ENCODE data around the gene KIF3B. TPM values are rescaled to one million over a fixed set of nuclear protein-coding genes. Genes with fewer than 3 reads are reported as not detected.
"Not testable (repeated sequence)": the region's sequence is repeated elsewhere in the genome, so short reads cannot be mapped to it uniquely, and the experiment has no call there.

The KIF3B gene
- total and polyA plus RNA-seq, 11 donors, result 3.2 to 25.4 (median 11.4) TPM

DNA sequence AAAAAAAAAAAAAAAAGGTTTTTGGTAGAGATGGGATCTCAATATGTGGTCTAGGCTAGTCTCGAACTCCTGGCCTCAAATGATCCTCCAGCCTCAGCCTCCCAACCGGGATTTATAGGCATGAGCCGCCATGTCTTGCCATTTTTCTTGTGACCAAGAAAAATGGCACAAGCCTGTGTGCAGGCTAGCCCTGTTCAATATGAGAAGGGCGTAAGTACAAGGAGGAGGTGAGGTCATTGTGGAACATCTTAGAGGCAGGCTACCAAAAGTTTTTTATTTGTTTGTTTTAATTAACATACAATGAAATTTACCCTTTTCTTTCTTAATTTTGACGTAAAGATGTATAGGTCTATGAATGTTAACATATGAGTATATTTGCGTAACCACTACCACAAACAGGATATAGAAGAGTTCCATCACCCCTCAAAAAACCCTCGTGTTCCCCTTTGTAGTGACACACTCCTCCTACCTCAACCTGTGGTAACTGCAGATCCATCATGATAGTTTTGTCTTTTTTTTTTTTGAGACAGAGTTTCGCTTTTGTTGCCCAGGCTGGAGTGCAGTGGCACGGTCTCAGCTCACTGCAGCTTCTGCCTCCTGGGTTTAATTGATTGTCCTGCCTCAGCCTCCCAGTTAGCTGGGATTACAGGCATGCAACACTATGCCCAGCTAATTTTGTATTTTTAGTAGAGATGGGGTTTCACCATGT lies 28.3 kb upstream of the KIF3B start:
- ATAC-seq (no peak), DNase-seq (no peak)
- Histone ChIP-seq H3K4me1 (no peaks in the 10 kb centered on the region), H3K9me3 (no peaks in the 10 kb centered on the region), H3K27ac (no peak overlapping the region), H3K36me3 (no peaks in the 10 kb centered on the region), H3K27me3 (no peaks in the 10 kb centered on the region), H3K4me3 (no peak overlapping the region)
- 85 to 90% (median 87%) methylated on average over 9 of the region's 9 CpGs for WGBS, 4 donors
- intact Hi-C loops (cut with DNase I), result no loop called here
- TF ChIP-seq, protein P1, sequence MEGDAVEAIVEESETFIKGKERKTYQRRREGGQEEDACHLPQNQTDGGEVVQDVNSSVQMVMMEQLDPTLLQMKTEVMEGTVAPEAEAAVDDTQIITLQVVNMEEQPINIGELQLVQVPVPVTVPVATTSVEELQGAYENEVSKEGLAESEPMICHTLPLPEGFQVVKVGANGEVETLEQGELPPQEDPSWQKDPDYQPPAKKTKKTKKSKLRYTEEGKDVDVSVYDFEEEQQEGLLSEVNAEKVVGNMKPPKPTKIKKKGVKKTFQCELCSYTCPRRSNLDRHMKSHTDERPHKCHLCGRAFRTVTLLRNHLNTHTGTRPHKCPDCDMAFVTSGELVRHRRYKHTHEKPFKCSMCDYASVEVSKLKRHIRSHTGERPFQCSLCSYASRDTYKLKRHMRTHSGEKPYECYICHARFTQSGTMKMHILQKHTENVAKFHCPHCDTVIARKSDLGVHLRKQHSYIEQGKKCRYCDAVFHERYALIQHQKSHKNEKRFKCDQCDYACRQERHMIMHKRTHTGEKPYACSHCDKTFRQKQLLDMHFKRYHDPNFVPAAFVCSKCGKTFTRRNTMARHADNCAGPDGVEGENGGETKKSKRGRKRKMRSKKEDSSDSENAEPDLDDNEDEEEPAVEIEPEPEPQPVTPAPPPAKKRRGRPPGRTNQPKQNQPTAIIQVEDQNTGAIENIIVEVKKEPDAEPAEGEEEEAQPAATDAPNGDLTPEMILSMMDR (IDR thresholded peaks at IDR 0.05), result no peak
- TF ChIP-seq POLR2A (IDR thresholded peaks at IDR 0.05), result no peak

DNA sequence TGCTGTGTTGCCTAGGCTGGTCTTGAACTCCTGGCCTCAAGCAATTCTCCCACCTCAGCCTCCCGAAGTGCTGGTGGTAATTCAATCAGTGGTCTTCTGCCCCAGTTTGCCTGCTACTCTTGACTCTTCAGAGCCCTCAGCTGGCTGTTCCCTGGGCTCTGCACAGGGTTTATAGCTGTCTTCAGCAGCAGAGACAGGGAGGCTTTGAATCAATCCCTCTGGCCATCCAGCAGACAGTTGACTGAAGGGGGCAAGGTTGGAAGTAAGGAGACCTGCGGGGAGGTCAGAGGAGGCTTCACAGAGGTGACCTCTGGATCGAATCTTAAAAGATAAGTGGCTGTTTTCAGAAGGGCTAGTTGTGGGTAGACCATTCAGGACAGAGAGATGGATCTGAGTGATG lies 26.0 kb upstream of the KIF3B start:
- DNase-seq (no peak), ATAC-seq (no peak)
- no peaks in the 10 kb centered on the region for H3K9me3 ChIP-seq
- no peak overlapping the region for H3K4me3 ChIP-seq
- intact Hi-C loops (cut with DNase I), result no loop called here
- TF ChIP-seq, protein P1 (IDR thresholded peaks at IDR 0.05), result no peak
- no peak for TF ChIP-seq POLR2A (IDR thresholded peaks at IDR 0.05)
- 59 to 79% (median 70%) methylated on average over 3 of the region's 3 CpGs for WGBS, 4 donors
- H3K27me3 ChIP-seq, result no peaks in the 10 kb centered on the region
- no peak overlapping the region for H3K27ac ChIP-seq
- H3K36me3 ChIP-seq, result no peaks in the 10 kb centered on the region
- H3K4me1 ChIP-seq, result no peaks in the 10 kb centered on the region

DNA sequence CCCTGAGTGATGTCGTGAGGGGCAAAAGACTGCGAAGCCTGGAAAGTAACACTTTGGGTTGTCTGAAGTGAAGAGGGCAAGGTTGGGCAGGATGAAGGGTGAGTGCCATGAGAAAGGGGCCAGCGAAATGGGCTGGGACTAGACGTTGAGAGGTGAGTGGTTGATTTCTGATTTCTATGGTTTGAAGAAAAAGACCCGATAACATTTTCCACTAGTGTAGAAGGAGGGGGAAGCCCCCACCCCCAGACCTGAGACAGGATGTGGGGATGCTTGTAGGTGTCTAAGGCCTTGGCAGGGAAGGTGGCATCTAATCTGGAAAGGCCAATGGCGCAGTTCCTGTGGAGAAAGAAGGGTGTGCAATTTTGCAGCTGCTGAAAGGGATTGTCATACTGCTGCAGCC lies 25.3 kb upstream of the KIF3B start:
- Histone ChIP-seq H3K9me3 (no peaks in the 10 kb centered on the region), H3K4me3 (no peak overlapping the region), H3K27ac (no peak overlapping the region), H3K27me3 (no peaks in the 10 kb centered on the region), H3K4me1 (no peaks in the 10 kb centered on the region), H3K36me3 (no peaks in the 10 kb centered on the region)
- DNase-seq (no peak), ATAC-seq (no peak)
- TF ChIP-seq, protein P1 (IDR thresholded peaks at IDR 0.05), result no peak
- TF ChIP-seq POLR2A (IDR thresholded peaks at IDR 0.05), result no peak
- intact Hi-C loops (cut with DNase I), result no loop called here
- WGBS, 4 donors, result 87 to 92% (median 91%) methylated on average over 6 of the region's 6 CpGs

DNA sequence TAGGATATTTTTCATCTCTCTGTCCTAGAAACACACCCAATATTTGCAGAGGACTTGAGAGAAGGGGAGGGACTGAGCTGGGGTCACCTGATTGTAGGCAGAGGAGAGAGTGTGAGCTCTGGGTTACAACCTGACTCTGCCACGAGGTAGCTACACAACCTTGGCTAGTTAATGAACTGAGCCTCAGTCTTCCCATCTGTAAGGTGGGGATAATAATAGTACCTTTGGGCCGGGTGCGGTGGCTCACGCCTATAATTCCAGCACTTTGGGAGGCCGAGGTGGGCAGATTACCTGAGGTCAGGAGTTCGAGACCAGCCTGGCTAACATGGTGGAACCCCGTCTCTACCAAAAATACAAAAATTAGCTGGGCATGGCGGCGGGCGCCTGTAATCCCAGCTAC lies 16.5 kb upstream of the KIF3B start:
- H3K27me3 ChIP-seq; H3K36me3 ChIP-seq; intact Hi-C loops (cut with DNase I); H3K4me1 ChIP-seq; DNase-seq; H3K9me3 ChIP-seq; H3K4me3 ChIP-seq; H3K27ac ChIP-seq; ATAC-seq: not testable (repeated sequence)
- 91 to 96% (median 95%) methylated on average over 9 to 10 of the region's 10 CpGs for WGBS, 4 donors

DNA sequence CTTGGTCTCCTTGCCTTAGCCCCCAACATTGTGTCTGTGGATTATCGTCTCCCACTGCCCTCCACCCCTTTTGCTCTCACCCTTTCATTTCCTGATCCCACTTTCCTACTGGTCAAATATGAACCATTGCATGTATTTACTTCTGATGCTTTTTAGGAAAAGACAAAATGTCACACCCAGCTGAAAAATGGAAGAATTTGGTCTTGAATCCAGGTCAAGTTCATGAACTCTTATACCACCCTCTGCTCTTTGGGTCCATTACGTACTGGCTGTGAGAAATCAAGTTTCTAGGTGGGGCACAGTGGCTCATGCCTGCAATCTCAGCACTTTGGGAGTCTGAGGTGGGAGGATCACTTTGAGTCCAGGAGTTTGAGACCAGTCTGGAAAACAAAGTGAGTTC lies 15.8 kb upstream of the KIF3B start:
- Histone ChIP-seq H3K4me1 (no peaks in the 10 kb centered on the region), H3K27ac (no peak overlapping the region), H3K36me3 (no peaks in the 10 kb centered on the region), H3K9me3 (no peaks in the 10 kb centered on the region), H3K4me3 (no peak overlapping the region), H3K27me3 (no peaks in the 10 kb centered on the region)
- no peak for TF ChIP-seq POLR2A (IDR thresholded peaks at IDR 0.05)
- TF ChIP-seq, protein P1 (IDR thresholded peaks at IDR 0.05), result no peak
- 80 to 92% (median 82%) methylated on average over 2 of the region's 2 CpGs for WGBS, 4 donors
- intact Hi-C loops (cut with DNase I), result no loop called here
- no peak for ATAC-seq
- no peak for DNase-seq

Data from heart left ventricle (tissue), 16 donors.